AG08396 (cell line): ENCODE data around the gene JPH4.
A peak's percentile ranks its signal among the peaks of the same experiment; 100 is the strongest.
"Not testable (repeated sequence)": the region's sequence is repeated elsewhere in the genome, so short reads cannot be mapped to it uniquely, and the experiment has no call there.

Experiments
- DNase-seq: peaks from one replicate; pipeline ENCODE4 v3.0.0; 2012; ENCODE audit warnings: low spot score, mixed read lengths

The JPH4 gene

DNA sequence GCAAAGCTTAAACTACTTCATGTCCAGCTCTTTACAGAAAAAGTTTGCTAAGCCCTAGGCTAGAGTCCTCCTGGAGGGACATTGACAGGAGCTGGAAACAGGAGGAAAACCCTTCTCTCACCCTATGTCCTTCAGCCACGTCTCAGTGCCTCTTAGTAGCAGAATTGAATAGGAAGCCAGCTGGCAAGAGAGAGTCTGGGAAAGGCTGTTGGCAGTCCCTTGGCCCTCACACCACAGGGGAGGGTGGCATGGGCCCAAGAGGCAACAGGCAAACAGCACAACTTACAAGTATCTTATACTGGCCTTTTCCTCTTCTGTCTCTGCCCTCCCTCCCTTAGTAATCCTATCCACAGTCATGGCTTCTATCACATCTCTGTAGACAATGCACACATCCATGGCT is 29.9 kb upstream of the JPH4 start:
- DNase-seq, result no peak

DNA sequence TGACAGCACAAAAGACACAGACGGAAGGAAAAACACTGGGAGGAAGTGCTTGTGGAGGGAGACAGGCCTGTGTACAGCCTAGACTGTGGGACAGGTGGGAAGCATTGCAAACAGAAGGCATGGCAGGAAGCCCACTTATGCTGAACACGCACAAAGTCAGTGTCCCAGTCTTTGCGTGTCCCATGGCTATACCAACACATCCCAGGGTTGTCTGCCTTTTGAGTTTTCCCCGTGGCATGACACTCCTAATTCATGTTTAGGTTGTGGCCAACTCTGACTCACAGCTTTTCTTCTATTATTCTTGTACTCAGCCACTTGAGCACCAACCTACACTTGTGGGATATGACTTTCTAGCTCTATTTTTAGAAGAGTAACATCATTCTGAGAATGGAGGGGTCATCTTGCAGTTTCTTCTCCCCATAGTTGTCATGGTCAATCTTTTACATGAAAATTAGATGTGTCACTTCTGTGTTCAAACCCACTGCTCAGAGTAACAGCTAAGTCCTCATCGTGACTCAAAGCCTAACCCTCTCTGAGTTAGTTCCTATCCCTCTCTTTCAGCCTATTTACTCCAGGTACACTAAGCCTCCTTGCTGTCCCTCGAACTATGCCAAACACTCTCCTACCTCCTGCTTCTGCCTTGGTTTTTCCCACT is 27.5 kb upstream of the JPH4 start:
- DNase-seq, result no peak

DNA sequence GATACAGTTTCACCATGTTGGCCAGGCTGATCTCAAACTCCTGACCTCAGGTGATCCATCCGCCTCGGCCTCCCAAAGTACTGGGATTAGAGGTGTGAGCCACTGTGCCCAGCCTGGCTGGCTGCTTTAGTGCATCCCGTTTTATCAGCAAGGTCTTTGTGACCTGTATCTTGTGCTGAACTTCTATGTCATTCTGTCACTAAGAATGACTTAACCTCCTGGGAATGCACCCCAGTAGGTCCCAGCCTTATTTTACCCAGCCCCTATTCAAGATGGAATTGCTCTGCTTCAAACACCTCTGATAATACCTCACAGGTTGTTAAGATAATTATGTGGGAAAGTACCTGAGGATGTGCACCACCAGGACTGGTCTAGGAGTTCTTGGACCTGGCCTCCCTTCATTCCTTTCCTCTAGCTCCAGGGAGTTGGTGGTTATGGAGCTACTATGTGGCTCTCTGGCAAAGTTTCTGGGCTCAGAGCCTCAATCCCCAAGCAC is 26.1 kb upstream of the JPH4 start:
- DNase-seq, result no peak

DNA sequence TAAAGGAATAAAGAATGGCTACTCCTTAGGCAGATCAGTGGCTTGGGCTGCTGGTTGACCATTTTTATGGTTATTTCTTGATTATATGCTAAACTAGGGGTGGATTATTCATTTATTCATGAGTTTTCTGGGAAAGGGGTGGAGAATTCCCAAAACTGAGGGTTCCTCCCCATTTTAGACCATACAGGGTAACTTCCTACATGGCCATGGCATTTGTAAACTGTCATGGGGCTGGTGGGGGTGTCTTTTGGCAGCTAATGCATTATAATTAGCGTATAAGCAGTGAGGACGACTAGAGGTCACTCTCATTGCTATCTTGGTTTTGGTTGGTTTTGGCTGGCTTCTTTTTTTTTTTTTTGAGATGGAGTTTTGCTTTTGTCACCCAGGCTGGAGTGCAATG is 25.6 kb upstream of the JPH4 start:
- no peak for DNase-seq

DNA sequence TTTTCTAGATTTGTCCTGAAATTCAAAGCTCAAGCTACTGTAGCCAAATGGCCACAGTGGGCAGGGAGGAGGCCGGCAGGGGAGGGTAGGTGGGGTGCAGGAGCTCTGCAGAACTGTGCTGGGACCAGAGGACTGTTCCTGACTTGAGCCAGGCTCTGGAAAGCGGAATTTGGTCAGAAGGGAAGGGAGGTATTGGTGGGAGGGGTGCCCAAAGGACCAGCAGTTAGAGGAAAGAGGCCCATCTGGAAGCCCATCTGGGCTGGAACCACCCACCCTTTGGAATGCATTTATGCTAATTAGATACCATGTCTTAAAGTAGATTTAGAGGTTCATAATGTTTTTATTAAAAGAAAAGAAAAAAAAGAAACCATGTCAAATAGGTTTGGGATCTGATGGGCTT is 24.5 kb upstream of the JPH4 start:
- no peak for DNase-seq

DNA sequence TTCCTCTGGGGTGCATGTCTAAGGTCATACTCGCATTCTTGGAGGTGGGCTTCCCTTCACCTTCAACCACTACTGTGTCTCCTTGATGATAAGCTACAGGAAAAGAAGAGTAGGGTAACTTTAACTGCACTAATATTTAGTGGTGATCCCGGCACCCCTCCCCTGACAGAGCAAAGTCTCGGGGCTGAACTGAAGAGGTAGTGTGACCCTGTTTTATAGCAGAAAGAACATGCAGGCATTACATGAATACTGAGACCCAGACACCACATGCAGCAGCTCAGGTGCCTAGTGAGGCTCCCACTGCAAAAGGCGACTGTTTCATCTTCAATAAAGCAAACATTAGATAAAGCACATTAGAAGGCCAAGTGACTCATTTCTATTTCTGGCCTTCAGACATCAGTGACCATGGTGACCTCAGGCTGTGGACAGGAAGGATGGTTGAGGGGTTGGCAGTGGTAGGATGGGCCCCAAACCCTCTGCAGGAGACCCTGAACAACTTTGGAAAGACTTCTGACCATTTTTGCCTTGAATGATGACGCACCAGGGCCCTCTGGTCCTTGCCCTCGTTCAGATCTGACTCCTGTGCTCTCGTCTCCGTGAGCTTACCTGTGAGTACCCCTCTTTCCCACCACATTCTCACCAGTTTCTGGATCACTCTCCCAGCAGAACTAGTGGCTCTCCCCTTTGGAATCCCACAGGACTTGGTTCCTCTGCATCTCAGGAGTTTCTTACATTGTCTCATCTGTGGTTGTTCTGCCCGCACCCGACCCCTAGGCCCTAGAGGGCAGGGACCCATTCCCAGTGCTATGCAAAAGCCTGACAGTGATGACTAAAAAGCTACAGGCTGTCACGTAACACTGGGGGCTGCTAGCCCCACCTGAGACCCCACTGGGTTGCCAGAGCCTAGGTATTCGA is 23.8 kb upstream of the JPH4 start:
- DNase-seq, result no peak

DNA sequence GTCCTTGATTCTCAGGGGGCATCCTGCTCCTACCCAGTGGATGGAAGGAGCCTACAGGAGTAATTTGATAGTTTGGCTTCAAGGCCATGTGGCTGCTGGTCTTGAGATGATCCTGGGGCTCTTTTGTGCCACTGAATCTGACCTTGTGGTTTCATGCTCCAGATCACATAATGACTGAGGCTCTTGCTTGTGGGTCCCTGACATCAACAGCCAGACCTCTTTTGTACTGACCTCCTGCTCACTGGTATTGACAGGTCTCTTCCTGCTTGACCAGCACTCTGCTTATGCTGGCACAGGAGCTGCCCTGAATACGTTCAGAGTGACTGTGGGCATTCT is 23.2 kb upstream of the JPH4 start:
- DNase-seq, result no peak

DNA sequence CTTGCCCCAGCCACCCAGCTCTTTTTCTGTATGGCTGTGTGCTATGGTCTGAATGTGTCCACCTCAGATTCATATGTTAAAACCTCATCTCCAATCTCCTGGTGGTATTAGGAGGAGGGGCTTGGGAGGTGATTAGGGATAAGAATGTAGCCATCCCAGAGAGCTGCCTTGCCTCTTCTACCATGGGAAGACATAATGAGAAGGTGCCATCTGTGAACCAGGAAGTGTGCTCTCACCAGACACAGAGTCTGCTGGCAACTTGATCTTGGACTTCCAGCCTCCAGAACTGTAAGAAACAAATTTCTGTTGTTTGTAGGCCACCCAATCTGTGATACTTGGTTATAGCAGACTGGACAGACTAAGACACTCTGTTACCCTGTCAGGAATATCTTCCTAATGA is 22.8 kb upstream of the JPH4 start:
- no peak for DNase-seq

DNA sequence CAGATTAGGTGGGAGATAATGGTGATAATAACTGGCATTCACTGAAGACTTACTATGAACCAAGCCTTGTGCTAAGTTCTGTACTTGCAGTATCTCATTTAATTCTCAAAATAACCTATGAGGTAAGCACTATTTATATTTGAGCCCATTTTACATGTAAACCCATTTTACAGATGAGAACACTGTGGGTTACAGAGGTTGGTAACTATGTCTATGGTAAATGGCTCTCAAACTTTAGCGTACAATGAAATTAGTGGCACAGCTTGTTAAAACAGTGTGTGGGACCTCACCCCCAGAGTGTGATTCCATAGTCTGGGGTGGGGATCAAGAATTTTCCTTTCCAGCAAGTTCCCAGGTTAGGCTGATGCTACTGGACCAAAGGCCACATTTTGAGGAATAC is 22.2 kb upstream of the JPH4 start:
- DNase-seq, result no peak

DNA sequence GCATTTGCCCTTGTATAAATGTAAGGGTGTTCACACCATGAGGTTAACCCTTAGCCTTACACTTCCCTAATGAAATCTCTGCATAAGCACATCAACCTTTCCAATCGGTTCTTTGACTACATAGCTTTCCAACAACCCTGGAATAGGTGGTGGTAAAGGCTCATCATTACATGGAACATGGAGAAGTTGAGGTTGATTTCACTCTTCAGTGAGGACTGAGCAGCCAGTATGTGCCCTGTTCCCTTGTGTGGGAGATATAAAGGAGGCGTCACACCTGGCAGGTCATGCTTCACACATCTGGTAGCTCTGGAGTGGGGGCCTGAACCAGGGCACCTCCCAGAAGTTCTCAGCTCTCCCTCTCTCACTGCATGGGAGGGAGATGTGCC is 21.7 kb upstream of the JPH4 start:
- DNase-seq, result no peak

DNA sequence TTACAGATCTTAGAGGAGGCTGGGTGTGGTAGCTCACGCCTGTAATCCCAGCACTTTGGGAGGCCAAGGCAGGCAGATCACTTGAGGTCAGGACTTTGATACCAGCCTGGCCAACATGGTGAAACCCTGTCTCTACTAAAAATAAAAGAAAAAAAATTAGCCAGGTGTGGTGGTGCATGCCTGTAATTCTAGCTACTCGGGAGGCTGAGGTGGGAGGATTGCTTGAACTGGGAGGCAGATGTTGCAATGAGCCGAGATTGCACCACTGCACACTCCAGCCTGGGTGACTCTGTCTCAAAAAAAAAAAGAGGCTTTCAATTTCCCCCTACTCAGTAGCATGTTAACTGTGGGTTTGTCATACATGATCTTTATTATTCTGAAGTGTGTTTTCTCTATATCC is 15.6 kb upstream of the JPH4 start:
- DNase-seq, result not testable (repeated sequence)

DNA sequence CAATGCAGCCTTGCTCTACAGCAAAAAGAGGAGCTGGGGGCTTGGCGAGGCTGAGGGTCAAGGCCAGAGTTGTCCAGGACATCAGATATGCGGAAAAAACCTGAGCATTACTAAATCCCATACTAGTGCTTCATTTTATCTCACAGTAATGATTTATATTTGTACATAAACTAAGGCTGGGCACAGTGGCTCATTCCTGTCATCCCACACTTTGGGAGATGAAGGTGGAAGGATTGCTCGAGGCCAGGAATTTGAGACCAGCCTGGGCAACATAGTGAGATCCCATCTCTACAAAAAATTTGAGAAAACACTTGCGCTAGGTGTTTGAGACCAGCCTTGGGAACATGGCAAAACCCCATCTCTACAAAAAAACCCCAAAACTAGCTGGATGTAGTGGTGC is 11.6 kb upstream of the JPH4 start:
- DNase-seq, result no peak

DNA sequence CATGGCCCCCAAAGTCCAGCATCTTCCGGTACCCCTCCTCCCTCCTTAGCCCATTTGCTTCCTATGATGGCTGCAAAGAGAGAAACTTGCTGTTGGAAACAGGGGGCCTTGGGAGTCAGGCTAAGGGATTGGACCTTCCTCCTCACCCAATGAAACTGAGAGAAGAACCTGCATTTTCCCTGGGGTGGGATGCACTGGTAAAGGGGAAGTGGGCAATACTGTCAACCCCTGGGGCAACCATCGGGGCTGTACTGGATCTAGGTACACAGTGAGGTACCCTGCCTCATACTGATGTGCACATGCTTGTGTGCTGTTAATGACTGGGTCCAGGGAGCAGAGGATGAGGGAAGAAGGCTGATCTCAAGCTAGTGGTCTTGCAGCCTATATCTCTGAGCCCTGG is 11.0 kb upstream of the JPH4 start:
- DNase-seq, result no peak

DNA sequence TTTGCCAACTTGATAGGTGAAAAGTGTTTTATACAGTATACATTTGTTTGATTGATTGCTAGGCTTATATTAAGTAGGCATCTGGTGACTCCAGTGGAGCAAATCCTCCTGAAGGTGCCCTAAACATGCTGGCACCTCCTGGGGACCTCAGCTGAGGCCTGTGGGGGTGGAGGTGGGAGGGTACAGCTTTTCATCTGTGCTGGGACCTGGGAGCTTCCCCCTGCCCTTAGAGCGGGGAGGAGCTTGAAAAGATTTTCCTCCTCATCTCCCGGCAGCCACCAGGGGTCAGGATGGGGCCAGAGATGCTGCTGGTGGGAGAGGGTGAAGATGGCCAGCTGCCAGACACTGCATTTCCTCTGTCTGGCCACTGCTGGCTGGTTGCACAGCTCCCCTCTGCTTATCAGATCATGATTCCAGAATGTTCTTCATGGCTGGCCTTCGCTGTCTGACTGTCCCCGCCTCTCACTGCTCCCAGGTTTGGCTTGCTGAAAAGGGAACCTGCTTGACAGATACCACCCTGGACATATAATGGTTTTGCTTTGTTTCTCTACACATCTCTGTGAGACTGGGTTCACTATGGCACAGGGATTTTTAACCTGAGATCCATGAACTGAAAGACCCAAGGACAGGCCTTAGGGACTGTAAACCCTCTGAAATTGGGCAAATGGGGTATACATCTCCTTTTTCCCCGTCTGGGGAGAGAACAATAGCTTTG is 10.5 kb upstream of the JPH4 start:
- peak; percentile 89 for DNase-seq

DNA sequence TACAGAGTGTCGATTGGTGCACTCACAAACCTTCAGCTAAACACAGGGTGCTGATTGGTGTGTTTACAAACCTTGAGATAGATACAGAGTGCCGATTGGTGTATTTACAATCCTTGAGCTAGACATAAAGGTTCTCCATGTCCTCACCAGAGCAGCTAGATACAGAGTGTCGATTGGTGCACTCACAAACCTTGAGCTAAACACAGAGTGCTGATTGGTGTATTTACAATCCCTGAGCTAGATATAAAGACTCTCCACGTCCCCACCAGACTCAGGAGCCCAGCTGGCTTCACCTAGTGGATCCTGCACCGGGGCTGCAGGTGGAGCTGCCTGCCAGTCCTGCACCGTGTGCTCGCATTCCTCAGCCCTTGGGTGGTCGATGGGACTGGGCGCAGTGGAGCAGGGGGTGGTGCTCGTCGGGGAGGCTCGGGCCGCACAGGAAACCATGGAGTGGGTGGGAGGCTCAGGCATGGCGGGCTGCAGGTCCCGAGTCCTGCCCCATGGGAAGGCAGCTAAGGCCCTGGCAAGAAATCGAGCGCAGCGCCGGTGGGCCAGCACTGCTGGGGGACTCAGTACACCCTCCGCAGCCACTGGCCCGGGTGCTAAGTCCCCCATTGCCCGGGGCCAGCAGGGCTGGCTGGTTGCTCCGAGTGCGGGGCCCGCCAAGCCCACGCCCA is 6.1 kb upstream of the JPH4 start:
- DNase-seq, result not testable (repeated sequence)

DNA sequence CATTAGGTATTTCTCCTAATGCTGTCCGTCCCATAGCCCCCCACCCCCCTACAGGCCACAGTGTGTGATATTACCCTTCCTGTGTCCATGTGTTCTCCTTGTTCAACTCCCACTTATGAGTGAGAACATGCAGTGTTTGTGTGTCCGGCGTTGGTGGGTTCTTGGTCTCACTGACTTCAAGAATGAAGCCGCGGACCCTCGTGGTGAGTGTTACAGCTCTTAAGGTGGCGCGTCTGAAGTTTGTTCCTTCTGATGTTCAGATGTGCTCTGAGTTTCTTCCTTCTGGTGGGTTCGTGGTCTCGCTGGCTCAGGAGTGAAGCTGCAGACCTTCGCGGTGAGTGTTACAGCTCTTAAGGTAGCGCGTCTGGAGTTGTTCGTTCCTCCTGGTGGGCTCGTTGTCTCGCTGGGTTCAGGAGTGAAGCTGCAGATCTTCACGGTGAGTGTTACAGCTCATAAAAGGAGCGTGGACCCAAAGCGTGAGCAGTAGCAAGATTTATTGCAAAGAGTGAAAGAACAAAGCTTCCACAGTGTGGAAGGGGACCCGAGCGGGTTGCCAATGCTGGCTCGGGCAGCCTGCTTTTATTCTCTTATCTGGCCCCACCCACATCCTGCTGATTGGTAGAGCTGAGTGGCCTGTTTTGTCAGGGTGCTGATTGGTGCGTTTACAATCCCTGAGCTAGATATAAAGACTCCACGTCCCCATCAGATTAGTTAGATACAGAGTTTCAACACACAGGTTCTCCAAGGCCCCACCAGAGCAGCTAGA is 5.4 kb upstream of the JPH4 start:
- not testable (repeated sequence) for DNase-seq

DNA sequence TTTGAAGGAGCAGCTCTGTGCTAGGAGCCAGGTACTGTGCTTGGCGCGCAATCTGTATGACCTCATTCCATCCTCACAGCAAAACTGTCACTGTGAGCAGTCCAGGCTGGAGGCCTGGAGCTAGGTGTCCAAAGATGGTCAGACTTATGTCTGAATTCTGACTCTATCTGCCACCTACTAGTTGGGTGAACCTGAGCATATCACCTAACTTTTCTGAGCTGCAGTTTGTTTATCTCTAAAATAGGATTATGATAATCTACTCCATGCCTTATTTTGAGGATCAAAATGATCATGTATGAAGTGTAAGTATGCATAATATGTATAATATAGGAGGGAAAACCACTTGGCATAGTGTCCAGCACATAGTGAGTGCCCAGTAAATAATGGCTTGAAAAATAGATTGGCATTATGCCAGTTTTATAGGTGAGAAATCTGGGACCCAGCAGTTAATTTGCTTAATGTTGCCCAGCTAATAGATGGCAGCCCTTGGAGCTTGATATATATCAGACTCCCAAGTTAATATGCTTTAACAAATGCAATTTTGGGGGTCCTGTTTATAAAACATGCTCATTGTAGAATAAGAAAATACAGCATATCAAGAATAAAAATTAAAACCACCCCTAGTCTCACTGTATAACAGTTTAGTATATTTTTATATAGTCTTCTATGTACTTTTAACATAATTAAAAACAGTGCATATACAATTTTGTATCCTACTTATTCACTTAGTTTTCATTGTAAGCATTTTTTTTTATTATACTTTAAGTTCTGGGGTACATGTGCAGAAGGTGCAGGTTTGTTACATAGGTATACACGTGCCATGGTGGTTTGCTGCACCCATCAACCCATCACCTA is 4.5 kb upstream of the JPH4 start:
- DNase-seq, result no peak

DNA sequence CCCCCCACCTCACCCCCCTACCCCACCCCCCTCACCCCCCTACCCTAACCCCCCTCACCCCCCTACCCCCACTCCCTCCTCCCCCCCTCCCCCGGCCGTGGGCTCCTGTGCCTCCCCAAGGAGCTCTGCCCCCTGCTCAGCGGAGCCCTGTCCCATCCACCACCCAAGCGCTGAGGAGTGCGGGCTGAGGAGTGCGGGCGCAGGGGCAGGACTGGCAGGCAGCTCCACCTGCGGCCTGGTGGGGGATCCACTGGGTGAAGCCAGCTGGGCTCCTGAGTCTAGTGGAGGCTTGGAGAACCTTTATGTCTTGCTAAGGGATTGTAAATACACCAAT is 2.3 kb upstream of the JPH4 start:
- no peak for DNase-seq

DNA sequence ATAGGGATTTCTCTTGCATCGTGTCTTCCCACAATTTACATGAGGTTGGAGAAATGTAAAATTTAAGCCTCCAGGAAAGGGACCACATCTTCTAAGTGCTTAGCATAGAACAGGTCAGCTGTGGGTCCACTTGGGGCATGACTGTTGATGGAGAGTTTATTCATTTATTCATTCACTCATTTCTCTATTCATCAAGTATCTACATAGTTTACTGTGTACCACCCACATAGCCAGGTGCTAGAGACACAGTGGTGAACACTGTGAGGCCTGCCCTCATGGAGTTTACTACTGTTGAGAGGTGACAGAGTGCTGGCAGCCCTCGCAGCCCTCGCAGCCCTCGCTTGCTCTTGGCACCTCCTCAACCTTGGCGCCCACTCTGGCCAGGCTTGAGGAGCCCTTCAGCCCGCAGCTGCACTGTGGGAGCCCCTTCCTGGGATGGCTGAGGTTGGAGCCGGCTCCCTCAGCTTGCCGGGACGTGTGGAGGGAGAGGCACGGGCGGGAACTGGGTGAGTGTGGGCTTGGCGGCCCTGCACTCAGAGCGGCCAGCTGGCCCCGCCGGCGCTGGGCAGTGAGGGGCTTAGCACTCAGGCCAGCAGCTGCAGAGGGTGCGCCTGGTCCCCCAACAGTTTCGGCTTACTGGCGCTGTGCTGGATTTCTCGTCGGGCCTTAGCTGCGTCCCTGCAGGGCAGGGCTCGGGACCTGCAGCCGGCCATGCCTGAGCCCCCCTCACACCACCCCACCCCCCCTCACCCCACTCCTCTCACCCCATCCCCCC is 1.7 kb upstream of the JPH4 start:
- no peak for DNase-seq

DNA sequence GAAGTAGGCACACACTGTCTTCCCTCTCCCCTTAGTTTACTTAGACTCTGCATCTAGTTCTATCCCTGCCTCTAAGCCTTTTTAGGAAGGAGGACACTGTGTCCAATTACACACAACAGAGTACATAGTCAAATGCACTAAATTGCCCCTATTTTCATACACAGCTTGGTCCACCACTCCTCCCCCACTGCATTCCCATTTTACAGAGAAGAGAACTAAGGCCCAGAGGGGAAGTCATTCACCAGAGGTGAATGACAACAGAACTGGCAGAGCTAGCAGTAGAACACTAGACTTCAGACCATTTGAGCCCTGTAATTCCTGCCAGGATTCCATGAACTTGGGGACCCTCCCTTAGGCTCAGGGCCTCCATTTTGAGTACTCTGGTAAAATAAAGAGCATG is 1.1 kb upstream of the JPH4 start:
- peak; percentile 8 for DNase-seq
